SU-DHL-6 (cell line): ENCODE data around the gene SAPCD2.
"Not testable (repeated sequence)": the region's sequence is repeated elsewhere in the genome, so short reads cannot be mapped to it uniquely, and the experiment has no call there.

ENCODE experiments used
- H2AFZ ChIP-seq: fragments of 200-600 bp; sonication (generic); 2 replicates; pipeline ENCODE4 v1.6.1; 2014; ENCODE audit warnings: low read depth, mild to moderate bottlenecking, moderate library complexity, mixed read lengths, antibody characterized with exemption, low read length; ENCODE audit not compliant: severe bottlenecking
- H3F3A ChIP-seq: fragments of 200-600 bp; shearing (Covaris generic); 2 replicates; pipeline ENCODE4 v1.6.0; 2016; ENCODE audit warnings: antibody characterized with exemption, mild to moderate bottlenecking; ENCODE audit not compliant: insufficient read depth
- H3K27ac ChIP-seq: fragments of 200-600 bp; sonication (generic); 2 replicates; pipeline ENCODE4 v1.5.1; 2016; ENCODE audit warnings: low read depth, mild to moderate bottlenecking, low read length, moderate library complexity, mixed read lengths
- H3K27me3 ChIP-seq: fragments of 200-600 bp; sonication (generic), shearing (Covaris generic); 2 replicates; pipeline ENCODE4 v1.6.0; 2014; ENCODE audit warnings: mild to moderate bottlenecking, low read length
- H3K36me3 ChIP-seq: fragments of 200-600 bp; sonication (generic); 2 replicates; pipeline ENCODE4 v1.6.1; 2014; ENCODE audit warnings: mild to moderate bottlenecking, low read length, mixed read lengths
- H3K4me2 ChIP-seq: fragments of 300-600, 200-600 bp; shearing (Covaris generic), sonication (generic); 2 replicates; pipeline ENCODE4 v1.6.0; 2014; ENCODE audit warnings: low read length, low read depth, mild to moderate bottlenecking; ENCODE audit not compliant: poor library complexity, severe bottlenecking
- H3K4me3 ChIP-seq: fragments of 200-600 bp; sonication (generic); 2 replicates; pipeline ENCODE4 v1.5.1; 2014; ENCODE audit warnings: antibody characterized with exemption, low read length, mild to moderate bottlenecking, mixed read lengths; ENCODE audit not compliant: insufficient read depth, poor library complexity, severe bottlenecking
- H3K79me2 ChIP-seq: fragments of 200-600 bp; sonication (generic); 2 replicates; pipeline ENCODE4 v1.6.1; 2014; ENCODE audit warnings: mild to moderate bottlenecking, low read length, moderate library complexity; ENCODE audit not compliant: insufficient read depth
- H3K9ac ChIP-seq: fragments of 200-600 bp; sonication (generic); 2 replicates; pipeline ENCODE4 v1.7.0; 2014; ENCODE audit warnings: mild to moderate bottlenecking, low read length
- H3K9me2 ChIP-seq: fragments of 200-600 bp; sonication (generic); replicated peaks from 2 replicates; pipeline ENCODE4 v1.6.1; 2014; ENCODE audit warnings: low read length; ENCODE audit not compliant: insufficient read depth
- H3K9me3 ChIP-seq: fragments of 200-600 bp; sonication (generic); 2 replicates; pipeline ENCODE4 v1.6.1; 2014; ENCODE audit warnings: low read length, mixed read lengths; ENCODE audit not compliant: insufficient read depth
- H4K20me1 ChIP-seq: fragments of 200-600 bp; sonication (generic); 2 replicates; pipeline ENCODE4 v1.6.1; 2014; ENCODE audit warnings: low read depth, mild to moderate bottlenecking, antibody characterized with exemption, low read length, moderate library complexity, mixed read lengths
- EZH2phosphoT487 ChIP-seq: fragments of 200-600 bp; sonication (generic), shearing (Covaris generic); conservative IDR thresholded peaks from 2 replicates; pipeline ENCODE4 v1.6.1; 2018; ENCODE audit warnings: mild to moderate bottlenecking, antibody characterized with exemption, low read length, moderate library complexity, mixed read lengths
- TF ChIP-seq, protein P1 (sequence below): fragments of 200-600 bp; sonication (generic); IDR thresholded peaks from one replicate; pipeline ENCODE4 v1.5.1; 2017; ENCODE audit warnings: antibody characterized with exemption, mild to moderate bottlenecking, low read length, moderate library complexity; ENCODE audit not compliant: insufficient read depth, poor library complexity, severe bottlenecking

SAPCD2 gene

GRCh38 chr9:137070201-137070905 lies at the start of gene SAPCD2:
Gene SAPCD2, minus strand, starts transcription at chr9:137070557. Its CDS starts 97 bp downstream, at chr9:137070460.
- Histone ChIP-seq H3K9me2 (no peaks in the 10 kb centered on the region), H3K9ac (peak within 1 kb of the TSS; percentile 80), H3K9me3 (no peaks in the 10 kb centered on the region), H3K4me3 (peak within 1 kb of the TSS; percentile 83), H4K20me1 (no peaks in the 10 kb centered on the region), H3F3A (peaks cover 15% of the 10 kb centered on the region), H3K27ac (peak within 1 kb of the TSS; percentile 70), H3K4me2 (peak within 1 kb of the TSS; percentile 79), H2AFZ (peak within 1 kb of the TSS; percentile 63), H3K36me3 (no peaks in the 10 kb centered on the region), H3K27me3 (no peaks in the 10 kb centered on the region), H3K79me2 (peaks cover 12% of the 10 kb centered on the region)
- TF ChIP-seq, protein P1, sequence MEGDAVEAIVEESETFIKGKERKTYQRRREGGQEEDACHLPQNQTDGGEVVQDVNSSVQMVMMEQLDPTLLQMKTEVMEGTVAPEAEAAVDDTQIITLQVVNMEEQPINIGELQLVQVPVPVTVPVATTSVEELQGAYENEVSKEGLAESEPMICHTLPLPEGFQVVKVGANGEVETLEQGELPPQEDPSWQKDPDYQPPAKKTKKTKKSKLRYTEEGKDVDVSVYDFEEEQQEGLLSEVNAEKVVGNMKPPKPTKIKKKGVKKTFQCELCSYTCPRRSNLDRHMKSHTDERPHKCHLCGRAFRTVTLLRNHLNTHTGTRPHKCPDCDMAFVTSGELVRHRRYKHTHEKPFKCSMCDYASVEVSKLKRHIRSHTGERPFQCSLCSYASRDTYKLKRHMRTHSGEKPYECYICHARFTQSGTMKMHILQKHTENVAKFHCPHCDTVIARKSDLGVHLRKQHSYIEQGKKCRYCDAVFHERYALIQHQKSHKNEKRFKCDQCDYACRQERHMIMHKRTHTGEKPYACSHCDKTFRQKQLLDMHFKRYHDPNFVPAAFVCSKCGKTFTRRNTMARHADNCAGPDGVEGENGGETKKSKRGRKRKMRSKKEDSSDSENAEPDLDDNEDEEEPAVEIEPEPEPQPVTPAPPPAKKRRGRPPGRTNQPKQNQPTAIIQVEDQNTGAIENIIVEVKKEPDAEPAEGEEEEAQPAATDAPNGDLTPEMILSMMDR, result no peak
- no peak for TF ChIP-seq EZH2phosphoT487

- H3K79me2 ChIP-seq, H2AFZ ChIP-seq, H3K36me3 ChIP-seq, H3K4me3 ChIP-seq, H4K20me1 ChIP-seq, H3K27me3 ChIP-seq, H3K4me2 ChIP-seq, H3K9me3 ChIP-seq, H3K9me2 ChIP-seq, H3K9ac ChIP-seq, H3K27ac ChIP-seq: not testable (repeated sequence)
- peaks cover 22% of the 10 kb centered on the region for H3F3A ChIP-seq
Observed at GRCh38 chr9:137118092-137118603, 47.8 kb upstream of the SAPCD2 start.

GRCh38 chr9:137117269-137117731 lies 46.9 kb upstream of the SAPCD2 start:
- Histone ChIP-seq H3K79me2 (no peaks in the 10 kb centered on the region), H3K9me2 (no peaks in the 10 kb centered on the region), H3K9me3 (no peaks in the 10 kb centered on the region), H4K20me1 (no peaks in the 10 kb centered on the region), H3K27ac (no peak overlapping the region), H3K9ac (no peak overlapping the region), H3K27me3 (no peaks in the 10 kb centered on the region), H3K4me3 (no peak overlapping the region), H2AFZ (no peak overlapping the region), H3F3A (peaks cover 14% of the 10 kb centered on the region), H3K4me2 (no peak overlapping the region), H3K36me3 (no peaks in the 10 kb centered on the region)
- TF ChIP-seq, protein P1, result no peak
- no peak for TF ChIP-seq EZH2phosphoT487

DNA sequence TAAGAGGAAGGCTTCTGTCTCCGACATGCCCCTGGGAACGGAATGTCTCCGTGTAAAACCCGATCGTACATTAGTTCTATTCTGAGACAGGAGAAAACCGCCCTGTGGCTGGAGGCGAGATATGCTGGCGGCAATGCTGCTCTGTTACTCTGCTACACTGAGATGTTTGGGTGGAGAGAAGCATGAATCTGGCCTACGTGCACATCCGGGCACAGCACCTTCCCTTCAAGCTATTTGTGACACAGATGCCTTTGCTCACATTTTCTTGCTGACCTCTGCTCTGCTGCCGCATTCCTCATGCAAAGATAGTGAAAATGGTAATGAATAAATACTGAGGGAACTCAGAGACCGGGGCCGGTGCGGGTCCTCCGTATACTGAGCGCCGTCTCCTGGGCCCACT lies 46.4 kb upstream of the SAPCD2 start:
- Histone ChIP-seq H3K27ac (no peak overlapping the region), H3K4me3 (no peak overlapping the region), H3K9me2 (no peaks in the 10 kb centered on the region), H4K20me1 (no peaks in the 10 kb centered on the region), H3K36me3 (no peaks in the 10 kb centered on the region), H3F3A (peaks cover 9% of the 10 kb centered on the region), H3K4me2 (no peak overlapping the region), H3K27me3 (no peaks in the 10 kb centered on the region), H2AFZ (no peak overlapping the region), H3K9ac (no peak overlapping the region), H3K79me2 (no peaks in the 10 kb centered on the region), H3K9me3 (no peaks in the 10 kb centered on the region)
- TF ChIP-seq, protein P1, result no peak
- TF ChIP-seq EZH2phosphoT487, result no peak
